NT2/D1 (cell line): ENCODE measurements around the gene PSKH1.

Experiments used
- SUZ12 ChIP-seq: IDR thresholded peaks from 2 replicates; pipeline ENCODE4 v1.6.1; 2011; ENCODE audit not compliant: insufficient read length, insufficient read depth; ENCODE audit errors: extremely low read depth
- YY1 ChIP-seq: IDR thresholded peaks from 2 replicates; pipeline ENCODE4 v1.6.1; 2011; ENCODE audit not compliant: insufficient read length, insufficient read depth

GRCh38 chr16:67943619-67944504, 50.8 kb downstream of the PSKH1 start, which contains the start of gene LCAT:
- TF ChIP-seq SUZ12 = no peak
- TF ChIP-seq YY1 = no peak
